ENCODE measurements around the gene FANCD2.

- TF ChIP-seq CTCF (IDR thresholded peaks at IDR 0.05) (no peak), ZFX (IDR thresholded peaks at IDR 0.05; ENCODE audit: borderline replicate concordance) (no peak)
Observed at GRCh38 chr3:10090179-10090578, 63.9 kb downstream of the FANCD2 start.
